Measurements from ENCODE around the gene ERFL. TPM values are rescaled to one million over a fixed set of nuclear protein-coding genes. Genes with fewer than 3 reads are reported as not detected.

The ERFL gene
- total RNA-seq, 2 experiments from 2014 or later = 1.6 to 6.8 TPM

DNA sequence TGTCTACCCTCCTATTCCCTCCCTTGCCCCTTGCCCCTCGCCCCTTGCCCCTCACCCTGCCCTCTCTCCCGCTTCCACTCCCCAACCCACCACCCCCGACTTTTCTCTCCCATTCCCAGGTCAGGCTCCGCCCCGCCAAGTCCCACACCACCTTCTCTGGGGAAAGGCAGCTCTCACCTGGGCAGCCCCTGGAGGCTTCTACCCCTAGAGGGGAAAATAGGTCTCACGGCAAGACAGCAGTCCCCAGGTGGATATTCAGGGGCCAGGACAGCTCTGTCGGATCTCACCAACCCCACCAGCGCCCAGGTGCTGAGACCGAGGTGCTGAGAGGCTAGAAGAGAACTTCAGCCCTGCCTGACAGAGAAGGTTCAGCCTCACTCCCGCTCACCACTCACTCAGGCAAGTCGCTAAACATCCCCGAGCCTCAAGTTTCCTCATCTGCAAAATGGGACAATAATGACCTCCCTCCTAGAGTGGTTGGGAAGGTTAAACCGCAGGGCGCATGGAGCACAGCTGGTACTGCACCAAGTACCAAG is 1.4 kb upstream of the ERFL start:
- POLR2A ChIA-PET = interaction anchor here (0.6 to 2.7 kb wide), 4 partner anchors 16 to 288 kb away, joined by 3 to 13 read pairs (median 4); no protein-coding TSS in a partner anchor
- Histone ChIP-seq H3K9me2 (ENCODE audit: insufficient read depth, low read length) (no peaks in the 10 kb centered on the region), H4K20me1 (ENCODE audit: insufficient read depth, low read length) (no peaks in the 10 kb centered on the region), H3K79me2 (ENCODE audit: insufficient read depth, low read depth, low read length) (no peaks in the 10 kb centered on the region), H3K36me3 (ENCODE audit: insufficient read depth, low read length) (0 out of 2 replicates have a peak, but pooled peaks cover under 1% of the 10 kb centered on the region), H3K4me2 (ENCODE audit: low read length) (peak overlapping the region; percentile 98), H2AFZ (ENCODE audit: low read length) (no peak overlapping the region), H3K4me1 (ENCODE audit: insufficient read depth, low read length, poor library complexity, severe bottlenecking) (peaks cover 68% of the 10 kb centered on the region), H3K27ac (ENCODE audit: low read depth, low read length, poor library complexity, severe bottlenecking) (peak overlapping the region; percentile 56), H3K4me3 (ENCODE audit: low read depth, low read length, poor library complexity, severe bottlenecking) (peak overlapping the region; percentile 72), H3K9me3 (ENCODE audit: low read length) (no peaks in the 10 kb centered on the region)
- TF ChIP-seq EZH2phosphoT487 (IDR thresholded peaks at IDR 0.05; ENCODE audit: borderline replicate concordance, low read depth, low read length) = no peak
- no peak for TF ChIP-seq CTCF (conservative IDR thresholded peaks at IDR 0.05; ENCODE audit: low read length)
- CTCF ChIA-PET (ENCODE audit: unreplicated experiment) = interaction anchor here (0.6 kb wide), 1 partner anchor 59 kb away, joined by 6 read pairs; no protein-coding TSS in a partner anchor
- DNase-seq (ENCODE audit: low spot score) = peak; percentile 54
- no TSS peak for BruUV-seq (replicated peaks)
- intact Hi-C loops (cut with micrococcal nuclease; ENCODE audit: unreplicated experiment) = loop anchor here (2.0 kb wide), 1 partner anchor 15 kb away; no protein-coding TSS in a partner anchor

DNA sequence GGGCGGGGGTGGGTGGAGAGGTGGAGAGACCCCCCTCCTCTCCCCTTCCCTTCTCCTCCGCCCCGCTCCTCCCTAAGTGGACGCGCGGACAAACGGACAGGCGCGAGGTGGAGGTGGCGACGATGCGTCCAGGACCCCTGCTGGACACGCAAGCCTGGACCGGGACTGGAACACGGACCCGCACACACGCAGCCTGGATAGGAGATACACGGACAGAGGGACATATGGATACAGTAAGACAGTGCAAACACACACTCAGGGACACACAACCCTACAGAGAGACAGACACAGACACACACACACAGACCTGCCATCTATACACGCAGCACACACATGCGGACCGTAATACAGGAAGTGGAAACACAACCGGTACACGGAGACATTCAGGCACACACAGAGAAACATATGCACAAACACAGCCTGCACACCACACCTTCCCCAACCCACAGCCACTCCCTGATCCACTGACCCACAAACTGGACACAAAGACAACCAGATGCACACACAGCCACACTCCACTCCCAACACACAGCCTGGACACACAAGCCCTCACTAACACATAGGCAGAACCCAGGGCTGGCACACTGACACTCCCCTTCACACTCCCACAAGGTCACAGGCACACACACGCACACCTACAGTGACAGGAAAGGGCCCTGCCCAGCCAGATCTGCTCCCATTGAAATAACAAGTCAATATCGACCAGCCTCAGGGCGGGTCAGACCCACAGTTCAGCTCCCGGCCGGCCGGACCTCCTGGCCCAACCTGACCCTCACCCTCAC is 696 bp upstream of the ERFL start:
- POLR2A ChIA-PET = interaction anchor here (0.6 to 2.7 kb wide), 5 partner anchors 8 to 89 kb away, joined by 3 to 13 read pairs (median 5); no protein-coding TSS in a partner anchor
- BruUV-seq (replicated peaks) = TSS peak; percentile 71

More for the DNA sequence above, 696 bp upstream of the ERFL start:
- intact Hi-C loops (cut with micrococcal nuclease; ENCODE audit: unreplicated experiment) = loop anchor here (2.0 kb wide), 1 partner anchor 16 kb away; no protein-coding TSS in a partner anchor
- H3K79me2 ChIP-seq (ENCODE audit: insufficient read depth, low read depth, low read length) = no peaks in the 10 kb centered on the region
- H3K4me1 ChIP-seq (ENCODE audit: insufficient read depth, low read length, poor library complexity, severe bottlenecking) = peaks cover 64% of the 10 kb centered on the region
- 0 out of 2 replicates have a peak, but pooled peaks cover 2% of the 10 kb centered on the region for H3K36me3 ChIP-seq (ENCODE audit: insufficient read depth, low read length)
- no peaks in the 10 kb centered on the region for H3K9me2 ChIP-seq (ENCODE audit: insufficient read depth, low read length)
- no peak for TF ChIP-seq CTCF (conservative IDR thresholded peaks at IDR 0.05; ENCODE audit: low read length)
- no peak overlapping the region for H2AFZ ChIP-seq (ENCODE audit: low read length)
- H3K9me3 ChIP-seq (ENCODE audit: low read length) = no peaks in the 10 kb centered on the region
- peak overlapping the region; percentile 98 for H3K4me2 ChIP-seq (ENCODE audit: low read length)
- H3K4me3 ChIP-seq (ENCODE audit: low read depth, low read length, poor library complexity, severe bottlenecking) = peak overlapping the region; percentile 72
- peak; percentile 62 for DNase-seq (ENCODE audit: low spot score)
- CTCF ChIA-PET (ENCODE audit: unreplicated experiment) = interaction anchor here (0.6 kb wide), 1 partner anchor 59 kb away, joined by 6 read pairs; no protein-coding TSS in a partner anchor
- H4K20me1 ChIP-seq (ENCODE audit: insufficient read depth, low read length) = no peaks in the 10 kb centered on the region
- peak overlapping the region; percentile 56 for H3K27ac ChIP-seq (ENCODE audit: low read depth, low read length, poor library complexity, severe bottlenecking)

Measured in OCI-LY7 (cell line).